Nephron progenitor cell (in vitro differentiated cells): ENCODE results near the gene RPS6KL1.

Experiments used
- DNase-seq: peaks from one replicate; pipeline ENCODE4 v3.0.0; 2021
- H3K27ac Mint-ChIP-seq: 2 replicates; pipeline ENCODE4 v1.8.0; 2021; ENCODE audit warnings: mild to moderate bottlenecking, moderate library complexity, mixed read lengths
- H3K27me3 Mint-ChIP-seq: 2 replicates; pipeline ENCODE4 v1.8.0; 2021; ENCODE audit warnings: mild to moderate bottlenecking, low read depth, mixed read lengths; ENCODE audit not compliant: poor library complexity
- H3K36me3 Mint-ChIP-seq: 2 replicates; pipeline ENCODE4 v1.8.0; 2021; ENCODE audit warnings: low read depth, mixed read lengths
- H3K4me1 Mint-ChIP-seq: 2 replicates; pipeline ENCODE4 v1.8.0; 2021; ENCODE audit warnings: mixed read lengths
- H3K4me3 Mint-ChIP-seq: 2 replicates; pipeline ENCODE4 v1.8.0; 2021; ENCODE audit warnings: mild to moderate bottlenecking, moderate library complexity, mixed read lengths
- H3K9me3 Mint-ChIP-seq: 2 replicates; pipeline ENCODE4 v1.8.0; 2021; ENCODE audit warnings: mild to moderate bottlenecking, moderate library complexity, mixed read lengths
- TF ChIP-seq, protein P1 (sequence below): fragments of 200-600 bp; sonication (generic); IDR thresholded peaks from 2 replicates; pipeline ENCODE4 v1.5.0; 2021; ENCODE audit warnings: antibody characterized with exemption

RPS6KL1 gene

DNA sequence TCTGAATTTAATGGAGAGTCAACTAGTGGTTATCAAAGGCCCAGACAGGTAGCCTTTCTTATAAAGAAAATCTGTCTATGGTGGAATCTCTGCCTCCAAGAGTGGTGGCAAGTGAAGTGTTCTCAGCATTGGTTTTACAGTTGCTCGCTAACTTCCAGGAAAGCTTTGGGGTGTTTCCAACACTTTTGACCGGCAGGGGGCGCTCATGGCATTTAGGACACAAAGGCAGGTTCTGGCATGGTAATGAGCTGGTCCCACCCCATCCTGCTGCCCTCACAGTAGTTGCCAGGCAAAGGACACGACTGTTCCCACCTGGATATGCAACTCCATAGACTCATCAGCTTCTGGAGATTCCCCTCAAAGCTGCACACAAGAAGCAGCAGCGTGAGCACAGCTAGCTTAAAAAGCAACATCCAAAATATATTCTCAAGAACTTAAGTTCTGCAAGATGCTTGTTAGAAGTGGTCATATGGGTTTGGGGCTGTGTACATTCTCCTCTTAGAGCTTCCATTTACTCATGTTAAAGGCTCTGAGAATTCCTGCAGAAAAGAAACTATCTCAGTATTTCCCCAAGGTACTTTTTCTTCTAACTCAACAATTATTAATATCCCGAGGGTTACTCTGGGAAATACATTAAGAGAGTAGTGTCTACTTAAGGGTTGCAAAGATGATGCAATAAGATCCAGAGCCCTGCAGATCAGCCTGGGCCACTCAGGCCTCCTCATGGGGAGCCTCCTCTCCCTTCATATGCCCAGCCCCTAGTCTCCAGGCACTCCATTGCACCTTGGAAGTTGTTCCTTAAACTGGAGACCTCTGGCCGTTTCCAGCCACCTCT lies 61.9 kb downstream of the RPS6KL1 start:
- Mint-ChIP-seq H3K36me3 (no peaks in the 10 kb centered on the region), H3K4me3 (no peak overlapping the region), H3K4me1 (no peaks in the 10 kb centered on the region), H3K27ac (no peak overlapping the region), H3K27me3 (peaks cover 2% of the 10 kb centered on the region), H3K9me3 (no peaks in the 10 kb centered on the region)
- TF ChIP-seq, protein P1, sequence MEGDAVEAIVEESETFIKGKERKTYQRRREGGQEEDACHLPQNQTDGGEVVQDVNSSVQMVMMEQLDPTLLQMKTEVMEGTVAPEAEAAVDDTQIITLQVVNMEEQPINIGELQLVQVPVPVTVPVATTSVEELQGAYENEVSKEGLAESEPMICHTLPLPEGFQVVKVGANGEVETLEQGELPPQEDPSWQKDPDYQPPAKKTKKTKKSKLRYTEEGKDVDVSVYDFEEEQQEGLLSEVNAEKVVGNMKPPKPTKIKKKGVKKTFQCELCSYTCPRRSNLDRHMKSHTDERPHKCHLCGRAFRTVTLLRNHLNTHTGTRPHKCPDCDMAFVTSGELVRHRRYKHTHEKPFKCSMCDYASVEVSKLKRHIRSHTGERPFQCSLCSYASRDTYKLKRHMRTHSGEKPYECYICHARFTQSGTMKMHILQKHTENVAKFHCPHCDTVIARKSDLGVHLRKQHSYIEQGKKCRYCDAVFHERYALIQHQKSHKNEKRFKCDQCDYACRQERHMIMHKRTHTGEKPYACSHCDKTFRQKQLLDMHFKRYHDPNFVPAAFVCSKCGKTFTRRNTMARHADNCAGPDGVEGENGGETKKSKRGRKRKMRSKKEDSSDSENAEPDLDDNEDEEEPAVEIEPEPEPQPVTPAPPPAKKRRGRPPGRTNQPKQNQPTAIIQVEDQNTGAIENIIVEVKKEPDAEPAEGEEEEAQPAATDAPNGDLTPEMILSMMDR, result peak; percentile 87
- peak; percentile 96 for DNase-seq

DNA sequence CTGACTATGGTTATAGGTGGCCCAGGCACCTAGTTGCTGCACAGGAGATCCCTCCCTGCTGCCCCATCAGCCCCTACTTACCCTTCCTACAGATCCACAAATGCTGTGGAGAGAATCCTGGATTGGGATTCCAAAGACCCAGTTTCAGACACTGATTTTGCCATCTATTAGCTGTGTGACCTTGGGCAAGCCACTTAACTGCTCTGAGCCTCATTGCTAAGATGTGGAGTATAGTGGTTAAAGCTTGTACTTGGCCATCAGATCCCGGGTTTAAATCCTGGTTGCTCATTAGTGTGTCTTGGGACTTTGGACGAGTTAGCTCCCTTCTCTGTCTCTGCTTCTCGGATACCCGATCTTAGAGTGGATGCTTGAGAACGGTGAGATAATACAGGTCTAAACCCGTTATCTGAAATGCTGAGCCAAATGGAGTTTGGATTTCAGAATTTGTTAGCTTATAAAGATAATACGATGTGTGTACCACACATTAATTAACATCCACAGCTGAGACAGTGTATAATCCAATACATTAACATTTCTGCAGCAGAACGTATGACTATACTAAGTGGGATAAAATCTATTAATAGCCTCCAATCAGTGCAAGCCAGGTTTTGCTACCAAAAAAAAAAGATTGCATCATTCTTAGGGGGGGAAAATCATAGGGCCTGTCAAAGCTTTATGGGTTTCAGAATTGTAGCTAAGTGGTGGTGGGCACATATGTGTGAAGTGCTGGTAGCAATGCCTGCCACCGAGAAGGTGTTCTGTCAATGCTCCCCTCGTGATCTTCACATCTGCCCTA lies 63.1 kb downstream of the RPS6KL1 start:
- no peaks in the 10 kb centered on the region for H3K36me3 Mint-ChIP-seq
- H3K27ac Mint-ChIP-seq, result no peak overlapping the region
- no peak overlapping the region for H3K4me3 Mint-ChIP-seq
- no peaks in the 10 kb centered on the region for H3K9me3 Mint-ChIP-seq
- H3K27me3 Mint-ChIP-seq, result peaks cover under 1% of the 10 kb centered on the region
- no peak for DNase-seq
- TF ChIP-seq, protein P1, result no peak
- no peaks in the 10 kb centered on the region for H3K4me1 Mint-ChIP-seq

DNA sequence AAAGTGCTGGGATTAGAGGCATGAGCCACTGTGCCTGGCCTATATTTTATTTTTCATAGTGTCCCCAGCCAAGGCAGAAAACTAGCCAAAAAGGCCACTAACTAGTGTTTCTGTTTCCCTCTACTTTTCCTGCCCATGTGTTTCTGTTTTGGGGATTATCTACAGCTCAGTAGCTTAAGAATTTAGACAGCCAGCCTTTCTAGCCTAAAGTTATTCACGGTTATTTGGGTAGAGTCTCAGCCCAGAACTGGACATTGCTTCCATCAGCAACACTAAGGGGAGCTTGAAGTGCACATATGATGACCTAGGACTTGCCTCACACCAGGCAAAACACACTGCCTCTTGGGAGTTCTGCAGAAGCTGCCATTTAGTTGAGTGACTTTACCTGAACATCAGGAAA lies 65.0 kb downstream of the RPS6KL1 start:
- H3K4me3 Mint-ChIP-seq, result no peak overlapping the region
- DNase-seq, result no peak
- no peaks in the 10 kb centered on the region for H3K27me3 Mint-ChIP-seq
- H3K36me3 Mint-ChIP-seq, result no peaks in the 10 kb centered on the region
- no peak overlapping the region for H3K27ac Mint-ChIP-seq
- peaks cover 3% of the 10 kb centered on the region for H3K4me1 Mint-ChIP-seq
- TF ChIP-seq, protein P1, result no peak
- no peaks in the 10 kb centered on the region for H3K9me3 Mint-ChIP-seq

DNA sequence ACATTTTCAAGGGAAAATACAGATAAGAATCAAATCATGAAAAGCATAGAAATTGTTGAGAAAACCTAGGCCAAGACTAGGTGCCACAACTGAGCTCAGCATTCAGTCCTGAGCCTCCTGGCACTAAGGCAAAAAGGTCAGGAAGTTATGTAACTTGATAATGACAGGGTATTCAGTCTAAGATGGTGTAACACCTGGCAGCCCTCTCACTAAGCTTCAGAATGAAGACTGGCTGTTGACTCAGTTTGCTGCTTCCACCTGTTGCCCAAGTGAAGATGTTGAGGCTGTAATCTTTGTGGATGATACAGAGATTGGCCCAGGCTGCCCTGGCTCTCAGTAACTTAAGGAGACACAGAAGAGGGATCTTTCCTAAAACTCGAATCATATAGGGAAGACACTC lies 66.7 kb downstream of the RPS6KL1 start:
- no peaks in the 10 kb centered on the region for H3K9me3 Mint-ChIP-seq
- TF ChIP-seq, protein P1, result no peak
- no peaks in the 10 kb centered on the region for H3K36me3 Mint-ChIP-seq
- no peak overlapping the region for H3K27ac Mint-ChIP-seq
- H3K4me1 Mint-ChIP-seq, result peaks cover 6% of the 10 kb centered on the region
- H3K4me3 Mint-ChIP-seq, result no peak overlapping the region
- no peak for DNase-seq
- no peaks in the 10 kb centered on the region for H3K27me3 Mint-ChIP-seq

DNA sequence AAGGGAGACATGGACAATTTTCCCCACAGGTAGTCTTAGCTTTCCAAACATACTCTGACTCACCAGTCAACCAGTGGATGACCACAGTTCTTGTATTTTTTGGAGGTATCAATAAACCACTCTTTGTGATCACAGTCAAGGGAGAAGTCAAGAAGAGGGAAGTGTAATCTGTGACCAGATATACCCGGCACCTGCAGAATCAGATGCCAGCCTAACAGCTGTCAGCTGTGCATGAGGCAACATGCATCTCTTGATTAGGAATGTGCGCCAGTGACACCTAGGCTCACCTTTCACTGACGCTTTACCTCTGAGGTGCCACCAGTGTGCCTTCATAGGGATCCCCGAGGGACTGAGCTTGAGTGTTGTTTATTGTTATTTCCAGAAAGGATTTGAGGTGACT lies 67.1 kb downstream of the RPS6KL1 start:
- H3K9me3 Mint-ChIP-seq, result no peaks in the 10 kb centered on the region
- DNase-seq, result no peak
- TF ChIP-seq, protein P1, result no peak
- no peak overlapping the region for H3K27ac Mint-ChIP-seq
- H3K27me3 Mint-ChIP-seq, result no peaks in the 10 kb centered on the region
- H3K4me1 Mint-ChIP-seq, result peaks cover 6% of the 10 kb centered on the region
- H3K4me3 Mint-ChIP-seq, result no peak overlapping the region
- no peaks in the 10 kb centered on the region for H3K36me3 Mint-ChIP-seq
